ENCODE measurements around the gene NUDT7.

NUDT7 gene

GRCh38 chr16:77721752-77722308, 484 bp upstream of the NUDT7 start:
- no peak for DNase-seq (ENCODE audit: low read depth)
- H3K4me3 ChIP-seq (ENCODE audit: low read depth, low read length), result peak overlapping the region; percentile 31

DNA sequence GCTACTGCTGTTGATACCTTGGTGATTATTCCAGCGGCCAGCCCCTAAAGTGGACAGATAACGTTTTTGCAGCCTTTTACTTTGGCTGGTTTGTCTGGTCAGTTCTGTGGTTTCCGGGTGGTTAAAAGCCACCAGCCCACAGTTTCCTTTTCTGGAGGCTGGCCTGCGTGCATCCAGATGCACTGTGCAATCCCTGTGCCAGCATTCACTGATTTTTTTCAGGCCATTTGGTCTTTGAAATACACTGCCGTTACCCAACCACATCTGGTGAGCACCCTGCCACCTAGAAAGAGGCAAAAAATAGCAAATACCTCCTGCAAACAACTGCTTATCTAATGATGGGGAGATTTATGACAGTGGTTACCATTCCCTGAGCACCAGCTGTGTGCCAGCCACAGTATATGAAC, 797 bp downstream of the NUDT7 start:
- peak; percentile 14 for DNase-seq (ENCODE audit: low read depth)

DNA sequence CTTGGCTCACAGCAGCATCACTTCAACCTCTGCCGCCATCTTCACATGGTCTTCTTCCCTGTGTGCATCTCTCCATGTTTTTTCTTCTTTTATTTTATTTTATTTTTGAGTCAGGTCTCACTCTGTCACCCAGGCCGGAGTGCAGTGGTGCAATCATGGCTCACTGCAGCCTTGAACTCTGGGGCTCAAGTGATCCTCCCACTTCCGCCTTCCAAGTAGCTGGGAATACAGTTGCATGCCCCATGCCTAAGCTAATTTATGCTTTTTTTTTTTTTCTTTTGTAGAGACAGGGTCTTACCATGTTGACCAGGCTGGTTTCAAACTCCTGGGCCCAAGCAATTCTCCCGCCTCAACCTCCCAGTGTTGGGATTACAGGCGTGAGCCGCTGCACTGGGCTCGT, 1.9 kb downstream of the NUDT7 start:
- no peak overlapping the region for H3K4me3 ChIP-seq (ENCODE audit: low read depth, low read length)
- no peak for DNase-seq (ENCODE audit: low read depth)

More for the DNA sequence above, 797 bp downstream of the NUDT7 start:
- H3K4me3 ChIP-seq (ENCODE audit: low read depth, low read length), result peak overlapping the region; percentile 81

GRCh38 chr16:77729951-77730350, 7.6 kb downstream of the NUDT7 start:
- no peak overlapping the region for H3K4me3 ChIP-seq (ENCODE audit: low read depth, low read length)

DNA sequence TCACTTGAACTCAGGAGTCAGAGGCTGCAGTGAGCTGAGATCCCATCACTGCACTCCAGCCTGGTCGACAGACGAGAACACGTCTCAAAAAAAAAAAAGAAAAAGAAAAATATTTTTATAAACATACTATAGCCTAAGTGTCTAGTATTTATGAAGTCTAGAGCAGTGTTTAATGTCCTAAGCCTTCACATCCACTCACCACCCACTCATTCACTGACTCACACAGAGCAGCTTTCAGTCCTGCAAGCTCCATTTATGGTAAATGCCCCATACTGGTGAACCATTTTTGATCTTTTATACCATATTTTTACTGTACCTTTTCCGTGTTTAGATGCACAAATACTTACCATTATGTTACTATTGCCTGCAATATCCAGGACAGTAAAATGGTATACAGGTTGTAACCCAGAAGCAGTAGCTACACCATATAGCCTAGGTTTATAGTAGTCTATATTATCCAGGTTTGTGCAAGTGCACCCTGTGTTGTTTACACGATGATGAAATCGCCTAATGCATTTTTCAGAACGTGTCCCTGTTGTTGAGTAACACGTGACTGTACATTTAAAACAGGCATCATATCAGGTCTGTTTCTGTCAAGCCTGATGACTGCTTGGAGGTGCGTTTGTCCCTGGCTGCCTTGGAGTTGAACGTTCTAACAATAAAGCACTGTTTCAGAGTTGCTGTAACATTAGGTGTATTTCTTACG, 10.1 kb downstream of the NUDT7 start:
- DNase-seq (ENCODE audit: low read depth), result peak; percentile 75
- H3K4me3 ChIP-seq (ENCODE audit: low read depth, low read length), result no peak overlapping the region

More at GRCh38 chr16:77729951-77730350, 7.6 kb downstream of the NUDT7 start:
- DNase-seq (ENCODE audit: low read depth), result no peak

DNA sequence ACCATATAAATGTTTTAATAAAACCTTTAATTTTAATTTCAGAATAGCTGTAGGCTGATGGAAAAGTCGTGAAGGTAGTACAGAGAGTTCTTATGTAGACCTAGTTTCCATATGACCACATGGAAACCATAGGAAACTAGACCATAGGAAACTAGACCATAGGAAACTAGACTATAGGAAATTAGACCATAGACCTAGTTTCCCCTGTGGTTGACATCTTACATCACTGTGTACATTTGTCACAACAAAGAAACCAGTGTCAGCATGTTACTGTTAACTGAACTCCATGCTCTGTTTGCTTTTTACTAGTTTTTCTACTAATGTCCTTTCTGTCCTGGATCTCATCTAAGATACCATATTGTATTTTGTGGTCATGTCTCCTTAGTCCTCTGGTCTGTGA, 14.6 kb downstream of the NUDT7 start:
- no peak for DNase-seq (ENCODE audit: low read depth)

GRCh38 chr16:77738706-77739558, 16.6 kb downstream of the NUDT7 start:
- no peak for DNase-seq (ENCODE audit: low read depth)
- H3K4me3 ChIP-seq (ENCODE audit: low read depth, low read length), result no peak overlapping the region

More for the DNA sequence above, 14.6 kb downstream of the NUDT7 start:
- H3K4me3 ChIP-seq (ENCODE audit: low read depth, low read length), result no peak overlapping the region

DNA sequence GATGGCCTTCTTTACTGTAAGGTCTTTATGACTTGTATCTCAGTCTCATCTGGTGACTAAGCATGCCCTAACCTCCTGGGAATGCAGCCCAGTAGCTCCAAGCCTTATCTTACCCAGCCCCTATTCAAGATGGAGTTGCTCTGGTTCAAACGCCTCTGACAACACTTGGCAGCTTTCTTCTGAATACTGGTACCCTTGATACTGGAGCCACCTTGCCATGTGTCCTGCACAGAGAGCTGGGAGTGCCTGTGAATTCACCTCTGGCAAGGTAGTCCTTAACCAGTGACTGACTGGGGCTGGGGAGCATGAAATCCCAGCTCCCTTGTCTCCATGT, 17.2 kb downstream of the NUDT7 start:
- DNase-seq (ENCODE audit: low read depth), result no peak
- no peak overlapping the region for H3K4me3 ChIP-seq (ENCODE audit: low read depth, low read length)

DNA sequence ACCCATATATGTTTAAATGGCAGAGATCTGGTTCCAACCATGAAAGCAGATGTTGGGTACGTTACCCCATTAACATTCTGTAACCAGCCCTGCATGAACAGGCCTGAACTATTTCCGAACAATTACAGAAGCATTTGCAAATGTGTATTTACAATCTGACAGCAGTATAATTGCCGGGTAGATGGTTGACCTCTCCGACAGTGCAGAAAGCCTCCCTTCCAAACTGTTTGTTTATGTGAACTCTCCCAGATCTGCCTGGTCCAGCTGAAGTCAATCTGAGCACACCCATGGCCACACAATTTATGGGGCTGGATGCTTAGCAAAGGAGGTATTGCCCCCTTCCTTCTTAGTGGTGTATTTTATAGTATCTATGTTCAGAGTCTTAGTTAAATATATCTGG, 21.8 kb downstream of the NUDT7 start:
- no peak overlapping the region for H3K4me3 ChIP-seq (ENCODE audit: low read depth, low read length)
- DNase-seq (ENCODE audit: low read depth), result no peak

- H3K4me3 ChIP-seq (ENCODE audit: low read depth, low read length), result no peak overlapping the region
- no peak for DNase-seq (ENCODE audit: low read depth)
These were observed 23.7 kb downstream of the NUDT7 start for GRCh38 chr16:77745972-77746371.

- H3K4me3 ChIP-seq (ENCODE audit: low read depth, low read length), result no peak overlapping the region
These were observed 26.2 kb downstream of the NUDT7 start for GRCh38 chr16:77748421-77749005.

DNA sequence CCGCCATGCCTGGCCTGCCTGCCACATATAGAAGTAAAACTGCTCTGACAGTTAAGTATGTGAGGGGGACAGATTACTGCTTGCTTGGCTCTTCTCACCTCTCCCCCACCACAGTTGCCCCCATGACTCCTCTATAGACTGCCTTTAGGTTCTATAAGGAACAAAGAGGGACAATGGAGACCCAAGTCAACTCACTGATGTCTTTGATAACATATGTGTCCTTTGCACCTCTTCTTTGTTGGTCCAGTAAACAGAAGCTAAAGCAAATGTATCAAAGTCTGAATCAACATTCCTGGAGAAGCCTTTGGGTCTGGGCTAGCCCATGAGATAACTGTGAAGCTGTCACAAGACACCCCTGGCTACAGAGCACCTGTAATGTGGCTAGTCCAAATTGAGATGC, 27.1 kb downstream of the NUDT7 start:
- DNase-seq (ENCODE audit: low read depth), result no peak
- no peak overlapping the region for H3K4me3 ChIP-seq (ENCODE audit: low read depth, low read length)

More at GRCh38 chr16:77748421-77749005, 26.2 kb downstream of the NUDT7 start:
- no peak for DNase-seq (ENCODE audit: low read depth)

DNA sequence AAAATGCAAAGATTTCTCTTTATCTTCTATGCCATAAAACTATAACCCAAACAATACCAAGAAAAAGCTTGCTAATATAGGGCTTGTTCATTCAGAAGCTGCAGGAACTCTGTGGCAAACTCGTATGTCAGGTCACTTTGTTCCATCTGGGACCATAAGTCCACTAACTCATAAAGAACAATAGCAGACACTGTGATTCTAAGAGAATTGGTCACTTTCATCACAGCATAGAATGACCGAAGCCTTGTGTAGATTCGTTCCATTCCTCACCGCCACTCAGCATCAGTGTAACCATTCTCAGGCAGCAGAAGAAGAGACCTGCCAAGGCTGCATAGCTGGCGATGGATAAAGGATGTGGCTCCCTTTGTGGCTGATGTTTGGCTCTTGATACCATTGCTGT, 35.7 kb downstream of the NUDT7 start:
- no peak for DNase-seq (ENCODE audit: low read depth)
- no peak overlapping the region for H3K4me3 ChIP-seq (ENCODE audit: low read depth, low read length)

GRCh38 chr16:77758508-77758907, 36.2 kb downstream of the NUDT7 start:
- DNase-seq (ENCODE audit: low read depth), result no peak
- no peak overlapping the region for H3K4me3 ChIP-seq (ENCODE audit: low read depth, low read length)

- DNase-seq (ENCODE audit: low read depth), result no peak
- no peak overlapping the region for H3K4me3 ChIP-seq (ENCODE audit: low read depth, low read length)
These were observed 36.9 kb downstream of the NUDT7 start for GRCh38 chr16:77759201-77759600.

DNA sequence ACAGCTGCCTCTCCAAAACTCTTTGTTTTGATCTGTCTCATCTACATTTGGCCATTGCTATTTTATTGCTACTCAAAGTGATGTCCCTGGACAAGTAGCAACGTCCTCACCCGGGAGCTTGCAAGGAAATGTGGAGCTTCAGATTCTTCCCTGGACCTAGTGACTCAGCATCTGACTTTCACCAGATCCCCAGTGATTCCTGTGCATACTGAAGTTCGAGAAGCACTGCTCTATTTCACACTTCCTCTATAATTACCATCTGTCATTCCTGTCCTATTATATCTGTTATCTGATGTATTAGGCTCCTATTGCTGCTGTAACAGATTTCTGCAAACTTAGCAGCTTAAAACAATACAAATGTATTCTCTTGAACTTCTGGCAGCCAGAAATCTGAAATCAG, 37.5 kb downstream of the NUDT7 start:
- no peak overlapping the region for H3K4me3 ChIP-seq (ENCODE audit: low read depth, low read length)
- DNase-seq (ENCODE audit: low read depth), result no peak

DNA sequence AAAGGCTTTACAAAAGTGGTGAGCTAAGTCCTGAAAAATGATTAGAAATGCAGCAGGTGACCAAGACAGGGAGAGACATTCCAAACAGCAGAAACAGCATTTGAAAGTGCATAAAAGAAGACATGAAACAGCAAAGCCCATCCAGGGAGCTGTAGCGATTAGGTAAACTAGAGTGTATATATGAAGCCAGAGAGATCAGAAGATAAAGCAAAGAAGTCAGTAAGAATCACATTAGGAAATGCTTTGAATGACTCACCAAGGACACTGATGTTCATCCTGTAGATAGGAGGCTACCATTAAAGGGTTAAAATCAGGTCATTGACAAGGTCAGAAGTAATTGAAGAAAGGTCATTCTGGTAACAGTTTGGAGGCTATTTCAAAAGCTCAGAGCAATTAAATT, 38.5 kb downstream of the NUDT7 start:
- no peak overlapping the region for H3K4me3 ChIP-seq (ENCODE audit: low read depth, low read length)
- DNase-seq (ENCODE audit: low read depth), result no peak

- no peak for DNase-seq (ENCODE audit: low read depth)
- H3K4me3 ChIP-seq (ENCODE audit: low read depth, low read length), result no peak overlapping the region
These were observed 38.9 kb downstream of the NUDT7 start for GRCh38 chr16:77761204-77761603.

GRCh38 chr16:77762262-77762661, 39.9 kb downstream of the NUDT7 start:
- no peak for DNase-seq (ENCODE audit: low read depth)
- no peak overlapping the region for H3K4me3 ChIP-seq (ENCODE audit: low read depth, low read length)

DNA sequence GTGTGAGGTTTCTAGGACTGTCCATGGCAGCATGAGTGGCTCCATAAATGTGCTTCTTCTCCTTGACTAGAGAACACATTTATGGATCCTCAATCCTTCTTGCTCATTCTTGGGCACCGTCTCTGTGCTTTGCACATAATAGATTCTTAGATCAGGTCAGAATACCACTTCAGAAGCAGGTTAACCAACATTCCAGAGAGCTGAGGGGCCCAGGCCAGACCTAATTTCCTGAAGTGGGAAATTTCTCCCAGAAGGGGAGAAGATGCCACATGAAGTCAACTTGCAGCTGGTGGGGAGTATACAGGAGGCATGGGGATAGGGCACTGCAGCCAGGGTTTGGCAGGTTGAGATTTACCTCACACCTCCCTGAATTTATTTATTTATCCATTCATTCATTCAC, 41.7 kb downstream of the NUDT7 start:
- H3K4me3 ChIP-seq (ENCODE audit: low read depth, low read length), result no peak overlapping the region
- no peak for DNase-seq (ENCODE audit: low read depth)

All from skeletal muscle cell (primary cell).